GM23338 (cell line): Measurements from ENCODE around the gene OGA. TPM values are rescaled to one million over a fixed set of nuclear protein-coding genes. Genes with fewer than 3 reads are reported as not detected.

ENCODE experiments used
- ATAC-seq: fragments of 200-7000 bp; cut with Tn5 transposase; 3 replicates; pipeline ENCODE4 v1.9.1; 2020
- DNase-seq: peaks from one replicate; pipeline ENCODE4 v3.0.0-alpha.2; 2015; ENCODE audit warnings: low spot score
- H2AFZ ChIP-seq: fragments of 200-600 bp; sonication (generic); 2 replicates; pipeline ENCODE4 v1.8.0; 2016; ENCODE audit warnings: antibody characterized with exemption, mild to moderate bottlenecking, moderate library complexity
- H3F3A ChIP-seq: fragments of 200-600 bp; sonication (generic); replicated peaks from 2 replicates; pipeline ENCODE4 v1.8.0; 2017; ENCODE audit warnings: antibody characterized with exemption, mixed run types, low read depth
- H3K27ac ChIP-seq: fragments of 200-600 bp; sonication (generic); 2 replicates; pipeline ENCODE4 v1.6.1; 2016; ENCODE audit warnings: low read depth
- H3K27me3 ChIP-seq: fragments of 200-600 bp; sonication (generic); 2 replicates; pipeline ENCODE4 v1.8.0; 2016; ENCODE audit warnings: mild to moderate bottlenecking, mixed run types, moderate library complexity; ENCODE audit not compliant: insufficient read depth
- H3K36me3 ChIP-seq: fragments of 200-600 bp; sonication (generic); 2 replicates; pipeline ENCODE4 v1.8.0; 2016; ENCODE audit warnings: mild to moderate bottlenecking; ENCODE audit not compliant: insufficient read depth
- H3K4me1 ChIP-seq: fragments of 200-600 bp; sonication (generic); 2 replicates; pipeline ENCODE4 v1.8.0; 2016; ENCODE audit warnings: mild to moderate bottlenecking, moderate library complexity; ENCODE audit not compliant: insufficient read depth
- H3K4me2 ChIP-seq: fragments of 200-600 bp; sonication (generic); 2 replicates; pipeline ENCODE4 v1.7.1; 2017; ENCODE audit warnings: mixed run types
- H3K4me3 ChIP-seq: fragments of 200-600 bp; sonication (generic); 2 replicates; pipeline ENCODE4 v1.6.1; 2016; ENCODE audit warnings: mixed run types
- H3K79me2 ChIP-seq: fragments of 200-600 bp; sonication (generic); replicated peaks from 2 replicates; pipeline ENCODE4 v1.8.0; 2017; ENCODE audit warnings: mild to moderate bottlenecking; ENCODE audit not compliant: insufficient read depth
- H3K9me2 ChIP-seq: fragments of 200-600 bp; sonication (generic); 2 replicates; pipeline ENCODE4 v1.8.0; 2017; ENCODE audit not compliant: insufficient read depth
- H4K20me1 ChIP-seq: fragments of 200-600 bp; sonication (generic); replicated peaks from 2 replicates; pipeline ENCODE4 v1.8.0; 2017; ENCODE audit warnings: mild to moderate bottlenecking; ENCODE audit not compliant: insufficient read depth
- H3K27ac Mint-ChIP-seq: 2 replicates; pipeline ENCODE4 v1.8.0; 2020; ENCODE audit warnings: inconsistent platforms, mild to moderate bottlenecking, moderate library complexity, mixed read lengths
- H3K27me3 Mint-ChIP-seq: 3 replicates; pipeline ENCODE4 v1.8.0; 2022; ENCODE audit warnings: low read depth, mild to moderate bottlenecking, moderate library complexity, mixed read lengths, inconsistent platforms; ENCODE audit not compliant: insufficient read depth, poor library complexity
- H3K36me3 Mint-ChIP-seq: 3 replicates; pipeline ENCODE4 v1.8.0; 2021; ENCODE audit warnings: low read depth, mild to moderate bottlenecking, inconsistent platforms, moderate library complexity, mixed read lengths
- H3K4me1 Mint-ChIP-seq: 3 replicates; pipeline ENCODE4 v1.8.0; 2020; ENCODE audit warnings: mild to moderate bottlenecking, inconsistent platforms, mixed read lengths
- H3K4me3 Mint-ChIP-seq: 3 replicates; pipeline ENCODE4 v1.8.0; 2021; ENCODE audit warnings: moderate library complexity, mild to moderate bottlenecking, inconsistent platforms, mixed read lengths
- H3K9me3 Mint-ChIP-seq: 3 replicates; pipeline ENCODE4 v1.8.0; 2020; ENCODE audit warnings: moderate library complexity, mild to moderate bottlenecking, inconsistent platforms, mixed read lengths
- CTCF ChIP-seq, 2 experiments: fragments of 200-600 bp in 1 of 2; sonication (generic) in 1 of 2; conservative IDR thresholded peaks; 2 replicates each; pipeline versions ENCODE4 v1.5.1 to v1.6.1; 2016 to 2017; ENCODE audit warnings: antibody characterized with exemption in 2 of 2, low read depth in 2 of 2, mild to moderate bottlenecking in 2 of 2, moderate library complexity in 1 of 2
- EZH2 ChIP-seq: fragments of 200-600 bp; sonication (generic); IDR thresholded peaks from one replicate; pipeline ENCODE4 v1.8.0; 2017; ENCODE audit warnings: antibody characterized with exemption, mild to moderate bottlenecking, low read depth; ENCODE audit not compliant: unreplicated experiment
- EZH2phosphoT487 ChIP-seq: fragments of 200-600 bp; sonication (generic); IDR thresholded peaks from one replicate; pipeline ENCODE4 v1.8.1; 2018; ENCODE audit warnings: antibody characterized with exemption; ENCODE audit not compliant: unreplicated experiment
- JUNB ChIP-seq: IDR thresholded peaks from one replicate; pipeline ENCODE4 v1.6.1; 2016; ENCODE audit warnings: antibody characterized with exemption; ENCODE audit not compliant: unreplicated experiment
- NANOG ChIP-seq: IDR thresholded peaks from 2 replicates; pipeline ENCODE4 v1.6.1; 2016; ENCODE audit warnings: antibody characterized with exemption, borderline replicate concordance
- POLR2AphosphoS5 ChIP-seq: IDR thresholded peaks from 2 replicates; pipeline ENCODE4 v1.6.1; 2016; ENCODE audit warnings: antibody characterized with exemption, low read depth
- REST ChIP-seq: IDR thresholded peaks from one replicate; pipeline ENCODE4 v1.6.1; 2018; ENCODE audit warnings: antibody characterized with exemption; ENCODE audit not compliant: unreplicated experiment
- STAT1 ChIP-seq: IDR thresholded peaks from one replicate; pipeline ENCODE4 v1.6.1; 2016; ENCODE audit warnings: antibody characterized with exemption; ENCODE audit not compliant: unreplicated experiment
- polyA plus RNA-seq: library from polyadenylated mRNA; unstranded; fragments of >200 nt; fragmentation: Nextera tagmentation; extraction: Ambion mirVana; gene quantifications from 2 replicates; pipeline ENCODE4 v1.2.1, GENCODE V29; 2016
- total RNA-seq: library from RNA; depleted of rRNA; stranded (reverse); fragments of >200 nt; shearing (Covaris generic); gene quantifications from 2 replicates; pipeline ENCODE4 v1.2.3, GENCODE V29; 2014

The OGA gene
- total and polyA plus RNA-seq, 2 experiments from 2014 or later = 68.4 to 131 TPM

- TF ChIP-seq CTCF (conservative IDR thresholded peaks at IDR 0.05; ENCODE audit: low read depth in 2 of 2) = peak in 1 of 2 experiments; percentile 51; a peak in 2 of 4 replicates
- no peak for TF ChIP-seq EZH2phosphoT487
- H3K9me2 ChIP-seq = no peaks in the 10 kb centered on the region
- H2AFZ ChIP-seq = no peak overlapping the region
- ATAC-seq = peak; percentile 23
- no peaks in the 10 kb centered on the region; the same call in 2 of the 3 replicates for H3K36me3 Mint-ChIP-seq
- H3K27ac ChIP-seq = no peak overlapping the region
- H3K79me2 ChIP-seq = no peaks in the 10 kb centered on the region
- H4K20me1 ChIP-seq = no peaks in the 10 kb centered on the region
- H3K27me3 ChIP-seq = peaks cover 35% of the 10 kb centered on the region
- H3K9me3 Mint-ChIP-seq = no peaks in the 10 kb centered on the region
- peak; percentile 35 for DNase-seq
- H3K4me1 Mint-ChIP-seq = peaks cover 39% of the 10 kb centered on the region
- H3K27me3 Mint-ChIP-seq = peaks cover 46% of the 10 kb centered on the region
- H3K4me1 ChIP-seq = peaks cover 22% of the 10 kb centered on the region
- H3K4me3 Mint-ChIP-seq = no peak overlapping the region; the same call in 2 of the 3 replicates
- no peak overlapping the region for H3K27ac Mint-ChIP-seq
- no peak overlapping the region for H3K4me3 ChIP-seq
- H3K4me2 ChIP-seq = no peak overlapping the region
- no peaks in the 10 kb centered on the region for H3K36me3 ChIP-seq
- peaks cover 11% of the 10 kb centered on the region; the same call in 1 of the 2 replicates for H3F3A ChIP-seq
Observed at GRCh38 chr10:101769541-101770180, 48.6 kb downstream of the OGA start.

GRCh38 chr10:101768791-101769170 is 49.5 kb downstream of the OGA start:
- no peak overlapping the region for H3K4me3 Mint-ChIP-seq
- H3K4me2 ChIP-seq = no peak overlapping the region
- no peak overlapping the region for H3K27ac ChIP-seq
- no peak overlapping the region for H3K4me3 ChIP-seq
- no peak for TF ChIP-seq EZH2
- TF ChIP-seq NANOG = no peak
- no peak for TF ChIP-seq STAT1
- TF ChIP-seq POLR2AphosphoS5 = no peak
- no peak for TF ChIP-seq EZH2phosphoT487
- H3K27ac Mint-ChIP-seq = no peak overlapping the region
- peaks cover 30% of the 10 kb centered on the region for H3K4me1 Mint-ChIP-seq
- no peaks in the 10 kb centered on the region for H3K9me3 Mint-ChIP-seq
- no peaks in the 10 kb centered on the region; the same call in 2 of the 3 replicates for H3K36me3 Mint-ChIP-seq
- no peaks in the 10 kb centered on the region for H4K20me1 ChIP-seq
- peaks cover 27% of the 10 kb centered on the region for H3K27me3 ChIP-seq
- no peak for ATAC-seq
- H3K36me3 ChIP-seq = no peaks in the 10 kb centered on the region
- H2AFZ ChIP-seq = no peak overlapping the region
- H3K27me3 Mint-ChIP-seq = peaks cover 37% of the 10 kb centered on the region
- peaks cover 15% of the 10 kb centered on the region for H3K4me1 ChIP-seq
- H3K79me2 ChIP-seq = no peaks in the 10 kb centered on the region
- no peak for DNase-seq
- H3K9me2 ChIP-seq = no peaks in the 10 kb centered on the region
- H3F3A ChIP-seq = peaks cover 11% of the 10 kb centered on the region; the same call in 1 of the 2 replicates

GRCh38 chr10:101767966-101768790 is 50.1 kb downstream of the OGA start:
- peaks cover 31% of the 10 kb centered on the region for H3K27me3 Mint-ChIP-seq
- no peaks in the 10 kb centered on the region; the same call in 2 of the 3 replicates for H3K36me3 Mint-ChIP-seq
- no peak for DNase-seq

More at GRCh38 chr10:101767966-101768790, 50.1 kb downstream of the OGA start:
- peaks cover 9% of the 10 kb centered on the region for H3K4me1 ChIP-seq
- Mint-ChIP-seq H3K27ac (no peak overlapping the region), H3K9me3 (no peaks in the 10 kb centered on the region), H3K4me3 (no peak overlapping the region), H3K4me1 (peaks cover 24% of the 10 kb centered on the region)
- no peaks in the 10 kb centered on the region for H3K9me2 ChIP-seq
- H4K20me1 ChIP-seq = no peaks in the 10 kb centered on the region
- no peak overlapping the region for H3K4me3 ChIP-seq
- H3K27ac ChIP-seq = no peak overlapping the region
- H3K4me2 ChIP-seq = no peak overlapping the region
- no peaks in the 10 kb centered on the region for H3K79me2 ChIP-seq
- TF ChIP-seq JUNB = no peak
- no peak for TF ChIP-seq REST
- H3K27me3 ChIP-seq = peaks cover 21% of the 10 kb centered on the region
- peaks cover 6% of the 10 kb centered on the region; the same call in 1 of the 2 replicates for H3F3A ChIP-seq
- no peaks in the 10 kb centered on the region for H3K36me3 ChIP-seq
- ATAC-seq = no peak
- H2AFZ ChIP-seq = no peak overlapping the region
